ENCODE measurements around the gene TRMT6. TPM values are rescaled to one million over a fixed set of nuclear protein-coding genes. Genes with fewer than 3 reads are reported as not detected.

The TRMT6 gene
- polyA plus RNA-seq, 1 donor (not counting 4 experiments of a cell fraction or from before 2014, with no cell fraction given) = 26.3 TPM

- no peak for FAIRE-seq
- Histone ChIP-seq H3K27me3 (ENCODE audit: control insufficient read depth, extremely low read depth, insufficient read depth, low read length) (no peaks in the 10 kb centered on the region), H3K4me2 (ENCODE audit: control insufficient read depth, extremely low read depth, insufficient read depth, low read depth, low read length) (no peak overlapping the region), H3K4me3 (ENCODE audit: control insufficient read depth in 2 of 3, extremely low read depth in 1 of 3, insufficient read depth in 2 of 3, low read depth in 1 of 3, low read length in 3 of 3) (no peak overlapping the region), H3K27ac (ENCODE audit: control insufficient read depth, insufficient read depth, low read length) (no peak overlapping the region), H3K9me3 (ENCODE audit: control insufficient read depth, low read depth, low read length) (no peaks in the 10 kb centered on the region), H3K79me2 (ENCODE audit: control insufficient read depth, insufficient read depth, low read length) (no peaks in the 10 kb centered on the region), H3K9ac (ENCODE audit: control insufficient read depth, extremely low read depth, insufficient read depth, low read length) (no peak overlapping the region), H3K36me3 (ENCODE audit: control insufficient read depth in 2 of 2, extremely low read depth in 1 of 2, insufficient read depth in 2 of 2, low read length in 2 of 2) (no peaks in the 10 kb centered on the region), H3K4me1 (ENCODE audit: control insufficient read depth, extremely low read depth, insufficient read depth, low read length) (no peaks in the 10 kb centered on the region), H2AFZ (ENCODE audit: control insufficient read depth, low read length) (no peak overlapping the region), H4K20me1 (ENCODE audit: control insufficient read depth, extremely low read depth, insufficient read depth, low read length) (no peaks in the 10 kb centered on the region), H3K9me1 (ENCODE audit: control insufficient read depth, extremely low read depth, insufficient read depth, low read length) (no peaks in the 10 kb centered on the region)
- TF ChIP-seq CTCF (optimal IDR thresholded peaks at IDR 0.05 in 1 of 3, IDR thresholded peaks at IDR 0.05 in 1 of 3, conservative IDR thresholded peaks at IDR 0.05 in 1 of 3; ENCODE audit: extremely low read depth in 1 of 3, insufficient read depth in 2 of 3, low read length in 3 of 3) (no peak), EZH2 (IDR thresholded peaks at IDR 0.05; ENCODE audit: low read length) (no peak)
- no peak for DNase-seq (ENCODE audit: low read depth, low spot score)
- dilution Hi-C loops (cut with MboI; ENCODE audit: extremely low pct_ligation_motif_present, low sequenced_read_pairs) = no loop called here
Measured at GRCh38 chr20:5890773-5891441, 59.4 kb downstream of the TRMT6 start.

GRCh38 chr20:5888041-5888440 is 62.3 kb downstream of the TRMT6 start:
- no peaks in the 10 kb centered on the region for H3K36me3 ChIP-seq (ENCODE audit: control insufficient read depth in 2 of 2, extremely low read depth in 1 of 2, insufficient read depth in 2 of 2, low read length in 2 of 2)
- H3K79me2 ChIP-seq (ENCODE audit: control insufficient read depth, insufficient read depth, low read length) = no peaks in the 10 kb centered on the region
- TF ChIP-seq EZH2 (IDR thresholded peaks at IDR 0.05; ENCODE audit: low read length) = no peak
- TF ChIP-seq CTCF (optimal IDR thresholded peaks at IDR 0.05 in 1 of 3, IDR thresholded peaks at IDR 0.05 in 1 of 3, conservative IDR thresholded peaks at IDR 0.05 in 1 of 3; ENCODE audit: extremely low read depth in 1 of 3, insufficient read depth in 2 of 3, low read length in 3 of 3) = no peak
- H3K27me3 ChIP-seq (ENCODE audit: control insufficient read depth, extremely low read depth, insufficient read depth, low read length) = no peaks in the 10 kb centered on the region
- no peak overlapping the region for H3K9ac ChIP-seq (ENCODE audit: control insufficient read depth, extremely low read depth, insufficient read depth, low read length)
- no peak overlapping the region for H3K4me3 ChIP-seq (ENCODE audit: control insufficient read depth in 2 of 3, extremely low read depth in 1 of 3, insufficient read depth in 2 of 3, low read depth in 1 of 3, low read length in 3 of 3)
- DNase-seq (ENCODE audit: low read depth, low spot score) (no peak), FAIRE-seq (peak; percentile 20)
- no peaks in the 10 kb centered on the region for H3K9me3 ChIP-seq (ENCODE audit: control insufficient read depth, low read depth, low read length)
- H3K4me2 ChIP-seq (ENCODE audit: control insufficient read depth, extremely low read depth, insufficient read depth, low read depth, low read length) = no peak overlapping the region
- H3K27ac ChIP-seq (ENCODE audit: control insufficient read depth, insufficient read depth, low read length) = no peak overlapping the region
- dilution Hi-C loops (cut with MboI; ENCODE audit: extremely low pct_ligation_motif_present, low sequenced_read_pairs) = no loop called here
- no peaks in the 10 kb centered on the region for H3K4me1 ChIP-seq (ENCODE audit: control insufficient read depth, extremely low read depth, insufficient read depth, low read length)
- no peaks in the 10 kb centered on the region for H4K20me1 ChIP-seq (ENCODE audit: control insufficient read depth, extremely low read depth, insufficient read depth, low read length)
- H2AFZ ChIP-seq (ENCODE audit: control insufficient read depth, low read length) = no peak overlapping the region
- no peaks in the 10 kb centered on the region for H3K9me1 ChIP-seq (ENCODE audit: control insufficient read depth, extremely low read depth, insufficient read depth, low read length)

All from keratinocyte (primary cell).